Bronchial epithelial cell (primary cell): ENCODE data around the gene SIMC1. TPM values are rescaled to one million over a fixed set of nuclear protein-coding genes. Genes with fewer than 3 reads are reported as not detected.

Experiments
- DNase-seq: peaks from one replicate; pipeline ENCODE4 v3.0.0-alpha.2; 2010; ENCODE audit warnings: low read depth
- FAIRE-seq: peaks from 2 replicates; lab custom pipeline; 2011; peaks lifted over from hg19 to GRCh38; lab: Jason Lieb, UNC
- H3K27me3 ChIP-seq: 2 replicates; pipeline ENCODE4 v1.5.1; 2011; ENCODE audit warnings: low read length; ENCODE audit not compliant: control insufficient read depth, insufficient read depth
- H3K36me3 ChIP-seq: 2 replicates; pipeline ENCODE4 v1.5.1; 2011; ENCODE audit warnings: low read length; ENCODE audit not compliant: control insufficient read depth, insufficient read depth
- H3K4me3 ChIP-seq: 2 replicates; pipeline ENCODE4 v1.5.1; 2011; ENCODE audit warnings: mild to moderate bottlenecking, low read depth, low read length, control low read depth
- total RNA-seq: library from RNA; depleted of rRNA; stranded (reverse); fragments of >200 nt; gene quantifications from 2 replicates; pipeline ENCODE4 v1.2.1, GENCODE V29; 2014
- TF ChIP-seq, protein P1 (sequence below): IDR thresholded peaks from 2 replicates; pipeline ENCODE4 v1.5.1; 2011; ENCODE audit warnings: mild to moderate bottlenecking, moderate library complexity, low read length, control low read depth, inconsistent platforms; ENCODE audit not compliant: insufficient read depth, severe bottlenecking

The SIMC1 gene
- total RNA-seq, 1 donor from 2014 or later = 1.3 TPM

- FAIRE-seq (peak; percentile 64), DNase-seq (no peak)
- TF ChIP-seq, protein P1, sequence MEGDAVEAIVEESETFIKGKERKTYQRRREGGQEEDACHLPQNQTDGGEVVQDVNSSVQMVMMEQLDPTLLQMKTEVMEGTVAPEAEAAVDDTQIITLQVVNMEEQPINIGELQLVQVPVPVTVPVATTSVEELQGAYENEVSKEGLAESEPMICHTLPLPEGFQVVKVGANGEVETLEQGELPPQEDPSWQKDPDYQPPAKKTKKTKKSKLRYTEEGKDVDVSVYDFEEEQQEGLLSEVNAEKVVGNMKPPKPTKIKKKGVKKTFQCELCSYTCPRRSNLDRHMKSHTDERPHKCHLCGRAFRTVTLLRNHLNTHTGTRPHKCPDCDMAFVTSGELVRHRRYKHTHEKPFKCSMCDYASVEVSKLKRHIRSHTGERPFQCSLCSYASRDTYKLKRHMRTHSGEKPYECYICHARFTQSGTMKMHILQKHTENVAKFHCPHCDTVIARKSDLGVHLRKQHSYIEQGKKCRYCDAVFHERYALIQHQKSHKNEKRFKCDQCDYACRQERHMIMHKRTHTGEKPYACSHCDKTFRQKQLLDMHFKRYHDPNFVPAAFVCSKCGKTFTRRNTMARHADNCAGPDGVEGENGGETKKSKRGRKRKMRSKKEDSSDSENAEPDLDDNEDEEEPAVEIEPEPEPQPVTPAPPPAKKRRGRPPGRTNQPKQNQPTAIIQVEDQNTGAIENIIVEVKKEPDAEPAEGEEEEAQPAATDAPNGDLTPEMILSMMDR = no peak
- Histone ChIP-seq H3K27me3 (no peaks in the 10 kb centered on the region), H3K36me3 (peaks cover 2% of the 10 kb centered on the region), H3K4me3 (no peak overlapping the region)
These were observed 103.3 kb downstream of the SIMC1 start for GRCh38 chr5:176341325-176342157.

- no peak for FAIRE-seq
- Histone ChIP-seq H3K36me3 (peaks cover 5% of the 10 kb centered on the region), H3K4me3 (no peak overlapping the region), H3K27me3 (no peaks in the 10 kb centered on the region)
- DNase-seq = no peak
- TF ChIP-seq, protein P1 = no peak
These were observed 103.9 kb downstream of the SIMC1 start for GRCh38 chr5:176342158-176342483.

GRCh38 chr5:176342766-176343458 lies 104.7 kb downstream of the SIMC1 start:
- TF ChIP-seq, protein P1 = no peak
- Histone ChIP-seq H3K36me3 (peaks cover 8% of the 10 kb centered on the region), H3K4me3 (no peak overlapping the region), H3K27me3 (no peaks in the 10 kb centered on the region)
- no peak for DNase-seq
- no peak for FAIRE-seq

- TF ChIP-seq, protein P1 = no peak
- Histone ChIP-seq H3K4me3 (no peak overlapping the region), H3K27me3 (no peaks in the 10 kb centered on the region), H3K36me3 (peaks cover 34% of the 10 kb centered on the region)
- FAIRE-seq = no peak
- DNase-seq = no peak
These were observed 112.2 kb downstream of the SIMC1 start for GRCh38 chr5:176350416-176350815.

- no peak for DNase-seq
- peaks cover 31% of the 10 kb centered on the region for H3K36me3 ChIP-seq
These were observed 114.1 kb downstream of the SIMC1 start for GRCh38 chr5:176352116-176352878.

More at GRCh38 chr5:176352116-176352878, 114.1 kb downstream of the SIMC1 start:
- FAIRE-seq = no peak
- H3K27me3 ChIP-seq = no peaks in the 10 kb centered on the region
- H3K4me3 ChIP-seq = no peak overlapping the region
- TF ChIP-seq, protein P1 = no peak
